Liver (tissue), 9 donors: ENCODE measurements around the gene CBLC. TPM values are rescaled to one million over a fixed set of nuclear protein-coding genes. Genes with fewer than 3 reads are reported as not detected.

Source experiments
- DNase-seq: peaks from one replicate; pipeline ENCODE4 v3.0.0-alpha.2; 2017; ENCODE audit warnings: low spot score
- H3K27ac ChIP-seq, 2 donors: one replicate each; pipeline ENCODE4 v1.7.0; 2013; ENCODE audit warnings: inconsistent platforms in 2 of 2, low read length in 2 of 2, control low read depth in 1 of 2, low read depth in 1 of 2, mild to moderate bottlenecking in 1 of 2
- H3K27me3 ChIP-seq, 4 donors: one replicate each; pipeline versions ENCODE4 v1.6.1 to v1.7.0; 2013; ENCODE audit warnings: low read length in 3 of 4, inconsistent platforms in 1 of 4, mild to moderate bottlenecking in 1 of 4, moderate library complexity in 1 of 4; ENCODE audit not compliant: control insufficient read depth in 4 of 4, insufficient read depth in 4 of 4
- H3K36me3 ChIP-seq, 4 donors: one replicate each; pipeline versions ENCODE4 v1.6.1 to v1.7.0; 2013; ENCODE audit warnings: low read length in 3 of 4, mild to moderate bottlenecking in 3 of 4, low read depth in 1 of 4, moderate library complexity in 1 of 4; ENCODE audit not compliant: control insufficient read depth in 4 of 4, insufficient read depth in 3 of 4
- H3K4me1 ChIP-seq, 4 donors: one replicate each; pipeline versions ENCODE4 v1.6.1 to v1.7.0; 2013; ENCODE audit warnings: low read length in 3 of 4, mild to moderate bottlenecking in 3 of 4, moderate library complexity in 1 of 4; ENCODE audit not compliant: control insufficient read depth in 4 of 4, insufficient read depth in 4 of 4
- H3K4me3 ChIP-seq, 3 donors: one replicate each; pipeline versions ENCODE4 v1.6.1 to v1.7.0; 2013; ENCODE audit warnings: low read length in 3 of 3, control low read depth in 1 of 3, low read depth in 1 of 3, mild to moderate bottlenecking in 1 of 3
- H3K9ac ChIP-seq, 2 donors: one replicate each; pipeline ENCODE4 v1.7.0; 2013; ENCODE audit warnings: low read length in 2 of 2, mild to moderate bottlenecking in 2 of 2, moderate library complexity in 2 of 2, control low read depth in 1 of 2, low read depth in 1 of 2
- H3K9me3 ChIP-seq, 4 donors: one replicate each; pipeline versions ENCODE4 v1.6.1 to v1.7.0; 2013; ENCODE audit warnings: low read length in 3 of 4; ENCODE audit not compliant: control insufficient read depth in 4 of 4
- EGR1 ChIP-seq, 2 donors: IDR thresholded peaks; 2 replicates each; pipeline ENCODE4 v1.6.1; 2016 to 2018; ENCODE audit warnings: antibody characterized with exemption in 2 of 2, low read depth in 2 of 2
- FOXA1 ChIP-seq: IDR thresholded peaks from 2 replicates; pipeline ENCODE4 v1.6.1; 2016; ENCODE audit warnings: antibody characterized with exemption
- FOXA2 ChIP-seq: IDR thresholded peaks from 2 replicates; pipeline ENCODE4 v1.6.1; 2016; ENCODE audit warnings: antibody characterized with exemption
- GABPA ChIP-seq, 2 donors: IDR thresholded peaks in 1 of 2; conservative IDR thresholded peaks in 1 of 2; 2 replicates each; pipeline ENCODE4 v1.6.1; 2016; ENCODE audit warnings: antibody characterized with exemption in 2 of 2, mild to moderate bottlenecking in 1 of 2, moderate library complexity in 1 of 2
- HNF4A ChIP-seq, 2 donors: conservative IDR thresholded peaks; 2 replicates each; pipeline ENCODE4 v1.6.1; 2016; ENCODE audit warnings: antibody characterized with exemption in 2 of 2, mild to moderate bottlenecking in 2 of 2
- NR2F2 ChIP-seq: IDR thresholded peaks from 2 replicates; pipeline ENCODE4 v1.6.1; 2016; ENCODE audit warnings: antibody characterized with exemption
- RAD21 ChIP-seq, 2 donors: IDR thresholded peaks; 2 replicates each; pipeline ENCODE4 v1.6.1; 2016; ENCODE audit warnings: antibody characterized with exemption in 2 of 2, mild to moderate bottlenecking in 2 of 2
- REST ChIP-seq: IDR thresholded peaks from 2 replicates; pipeline ENCODE4 v1.6.1; 2016; ENCODE audit warnings: antibody characterized with exemption, mild to moderate bottlenecking
- RXRA ChIP-seq, 2 donors: IDR thresholded peaks; 2 replicates each; pipeline ENCODE4 v1.6.1; 2017 to 2018; ENCODE audit warnings: antibody characterized with exemption in 2 of 2, mild to moderate bottlenecking in 1 of 2
- SP1 ChIP-seq: IDR thresholded peaks from 2 replicates; pipeline ENCODE4 v1.6.1; 2018; ENCODE audit warnings: antibody characterized with exemption, mild to moderate bottlenecking
- TAF1 ChIP-seq: conservative IDR thresholded peaks from 2 replicates; pipeline ENCODE4 v1.6.1; 2016; ENCODE audit warnings: antibody characterized with exemption, mild to moderate bottlenecking
- WGBS: extraction: QIAGEN DNeasy Blood & Tissue Kit; methylation state at CpG from one replicate; pipeline ENCODE4 v1.1.7; 2013; 5-methylcytosine and 5-hydroxymethylcytosine counted together
- polyA plus RNA-seq, 2 donors: library from polyadenylated mRNA; stranded (reverse) in 1 of 2; unstranded in 1 of 2; fragments of 200-250 nt in 1 of 2; fragments of >200 nt in 1 of 2; fragmentation: Nextera tagmentation in 1 of 2; extraction: Ambion mirVana in 1 of 2; gene quantifications; one replicate each; pipeline versions ENCODE4 v1.2.1 to v1.2.3, GENCODE V29; 2013 to 2015
- total RNA-seq, 2 donors: library from RNA; depleted of rRNA; stranded (reverse); fragments of >200 nt; gene quantifications; one replicate each; pipeline ENCODE4 v1.2.3, GENCODE V29; 2014
- TF ChIP-seq, protein P1 (sequence below): fragments of 150-350 bp; IDR thresholded peaks from 2 replicates; pipeline ENCODE4 v1.5.1; 2017; ENCODE audit warnings: improper control_type of control experiment, low read depth, low read length; ENCODE audit not compliant: missing input control
- TF ChIP-seq, protein P2 (sequence below): IDR thresholded peaks from 2 replicates; pipeline ENCODE4 v1.6.1; 2016; ENCODE audit warnings: antibody characterized with exemption
- donor health status: healthy.
- donor health status: healthy.
- donor health status: healthy.
- donor health status: healthy.
- donor health status: healthy.

CBLC gene
- total and polyA plus RNA-seq, 4 donors: 2.1 to 14.0 (median 8.8) TPM

DNA sequence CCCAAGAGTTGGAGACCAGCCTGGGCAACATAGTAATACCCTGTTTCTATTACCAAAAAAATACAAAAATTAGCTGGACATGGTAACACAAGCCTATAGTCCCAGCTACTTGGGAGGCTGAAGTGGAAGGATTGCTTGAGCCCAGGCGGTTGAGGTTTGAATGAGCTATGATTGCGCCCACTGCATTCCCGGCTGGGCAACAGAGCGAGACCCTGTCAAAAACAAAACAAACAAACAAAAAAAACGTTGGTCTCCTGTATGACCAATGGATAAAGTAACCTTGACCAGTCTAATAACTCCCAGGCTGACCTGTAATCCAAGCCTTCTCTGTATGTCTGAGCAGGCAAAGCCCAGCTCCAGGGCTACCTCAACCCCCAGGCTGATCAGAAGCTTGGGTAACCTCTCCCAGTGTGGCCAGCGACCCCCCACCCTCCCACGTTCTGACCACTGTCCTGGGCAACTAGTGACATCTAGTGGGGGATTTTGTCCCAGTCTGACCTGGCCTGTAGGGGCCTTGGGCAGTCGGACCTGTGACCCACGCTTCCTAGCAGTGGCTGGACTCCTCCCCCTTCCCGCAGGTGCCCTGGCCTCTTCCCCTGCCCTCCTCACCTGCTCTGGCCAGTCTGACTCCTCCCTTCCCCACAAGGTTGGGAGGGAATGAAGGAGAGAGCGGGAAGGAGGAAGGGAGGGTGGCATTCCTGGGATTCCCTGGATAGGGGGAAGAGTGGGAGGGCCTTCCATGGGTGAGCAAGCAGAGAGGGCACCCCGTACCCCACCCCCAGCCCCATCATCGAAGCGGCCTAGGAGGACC lies 30.2 kb downstream of the CBLC start:
- H3K4me3 ChIP-seq: no peak overlapping the region
- H3K36me3 ChIP-seq: peaks cover 0 to 2% (median 0%) of the 10 kb centered on the region in 4 donors
- peaks cover 11 to 27% (median 21%) of the 10 kb centered on the region in 4 donors for H3K4me1 ChIP-seq
- no peaks in the 10 kb centered on the region for H3K9me3 ChIP-seq
- DNase-seq: peak; percentile 66
- no peaks in the 10 kb centered on the region for H3K27me3 ChIP-seq
- TF ChIP-seq GABPA (IDR thresholded peaks at IDR 0.05 in 1 of 2, conservative IDR thresholded peaks at IDR 0.05 in 1 of 2) (no peak), FOXA1 (no peak), HNF4A (conservative IDR thresholded peaks at IDR 0.05) (peak in 1 of 2 donors; percentile 67), NR2F2 (peak; percentile 54), FOXA2 (no peak), EGR1 (IDR thresholded peaks at IDR 0.05; ENCODE audit: low read depth in 2 of 2) (no peak), RAD21 (IDR thresholded peaks at IDR 0.05) (peak; percentile 65 to 75), RXRA (IDR thresholded peaks at IDR 0.05) (peak; percentile 73 to 83), TAF1 (no peak), REST (no peak), SP1 (peak; percentile 48)
- TF ChIP-seq, protein P1, sequence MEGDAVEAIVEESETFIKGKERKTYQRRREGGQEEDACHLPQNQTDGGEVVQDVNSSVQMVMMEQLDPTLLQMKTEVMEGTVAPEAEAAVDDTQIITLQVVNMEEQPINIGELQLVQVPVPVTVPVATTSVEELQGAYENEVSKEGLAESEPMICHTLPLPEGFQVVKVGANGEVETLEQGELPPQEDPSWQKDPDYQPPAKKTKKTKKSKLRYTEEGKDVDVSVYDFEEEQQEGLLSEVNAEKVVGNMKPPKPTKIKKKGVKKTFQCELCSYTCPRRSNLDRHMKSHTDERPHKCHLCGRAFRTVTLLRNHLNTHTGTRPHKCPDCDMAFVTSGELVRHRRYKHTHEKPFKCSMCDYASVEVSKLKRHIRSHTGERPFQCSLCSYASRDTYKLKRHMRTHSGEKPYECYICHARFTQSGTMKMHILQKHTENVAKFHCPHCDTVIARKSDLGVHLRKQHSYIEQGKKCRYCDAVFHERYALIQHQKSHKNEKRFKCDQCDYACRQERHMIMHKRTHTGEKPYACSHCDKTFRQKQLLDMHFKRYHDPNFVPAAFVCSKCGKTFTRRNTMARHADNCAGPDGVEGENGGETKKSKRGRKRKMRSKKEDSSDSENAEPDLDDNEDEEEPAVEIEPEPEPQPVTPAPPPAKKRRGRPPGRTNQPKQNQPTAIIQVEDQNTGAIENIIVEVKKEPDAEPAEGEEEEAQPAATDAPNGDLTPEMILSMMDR: peak; percentile 40
- TF ChIP-seq, protein P2, sequence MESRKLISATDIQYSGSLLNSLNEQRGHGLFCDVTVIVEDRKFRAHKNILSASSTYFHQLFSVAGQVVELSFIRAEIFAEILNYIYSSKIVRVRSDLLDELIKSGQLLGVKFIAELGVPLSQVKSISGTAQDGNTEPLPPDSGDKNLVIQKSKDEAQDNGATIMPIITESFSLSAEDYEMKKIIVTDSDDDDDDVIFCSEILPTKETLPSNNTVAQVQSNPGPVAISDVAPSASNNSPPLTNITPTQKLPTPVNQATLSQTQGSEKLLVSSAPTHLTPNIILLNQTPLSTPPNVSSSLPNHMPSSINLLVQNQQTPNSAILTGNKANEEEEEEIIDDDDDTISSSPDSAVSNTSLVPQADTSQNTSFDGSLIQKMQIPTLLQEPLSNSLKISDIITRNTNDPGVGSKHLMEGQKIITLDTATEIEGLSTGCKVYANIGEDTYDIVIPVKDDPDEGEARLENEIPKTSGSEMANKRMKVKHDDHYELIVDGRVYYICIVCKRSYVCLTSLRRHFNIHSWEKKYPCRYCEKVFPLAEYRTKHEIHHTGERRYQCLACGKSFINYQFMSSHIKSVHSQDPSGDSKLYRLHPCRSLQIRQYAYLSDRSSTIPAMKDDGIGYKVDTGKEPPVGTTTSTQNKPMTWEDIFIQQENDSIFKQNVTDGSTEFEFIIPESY: no peak
- no peak overlapping the region for H3K9ac ChIP-seq
- H3K27ac ChIP-seq: peak overlapping the region; percentile 65 to 80
- WGBS: 16% methylated on average over 14 of the region's 14 CpGs
